SU-DHL-6 (cell line): Measurements from ENCODE around the gene ARHGAP35.

ENCODE experiments used
- EZH2phosphoT487 ChIP-seq: fragments of 200-600 bp; sonication (generic), shearing (Covaris generic); conservative IDR thresholded peaks from 2 replicates; pipeline ENCODE4 v1.6.1; 2018; ENCODE audit warnings: mild to moderate bottlenecking, antibody characterized with exemption, low read length, moderate library complexity, mixed read lengths
- TF ChIP-seq, protein P1 (sequence below): fragments of 200-600 bp; sonication (generic); IDR thresholded peaks from one replicate; pipeline ENCODE4 v1.5.1; 2017; ENCODE audit warnings: antibody characterized with exemption, mild to moderate bottlenecking, low read length, moderate library complexity; ENCODE audit not compliant: insufficient read depth, poor library complexity, severe bottlenecking

DNA sequence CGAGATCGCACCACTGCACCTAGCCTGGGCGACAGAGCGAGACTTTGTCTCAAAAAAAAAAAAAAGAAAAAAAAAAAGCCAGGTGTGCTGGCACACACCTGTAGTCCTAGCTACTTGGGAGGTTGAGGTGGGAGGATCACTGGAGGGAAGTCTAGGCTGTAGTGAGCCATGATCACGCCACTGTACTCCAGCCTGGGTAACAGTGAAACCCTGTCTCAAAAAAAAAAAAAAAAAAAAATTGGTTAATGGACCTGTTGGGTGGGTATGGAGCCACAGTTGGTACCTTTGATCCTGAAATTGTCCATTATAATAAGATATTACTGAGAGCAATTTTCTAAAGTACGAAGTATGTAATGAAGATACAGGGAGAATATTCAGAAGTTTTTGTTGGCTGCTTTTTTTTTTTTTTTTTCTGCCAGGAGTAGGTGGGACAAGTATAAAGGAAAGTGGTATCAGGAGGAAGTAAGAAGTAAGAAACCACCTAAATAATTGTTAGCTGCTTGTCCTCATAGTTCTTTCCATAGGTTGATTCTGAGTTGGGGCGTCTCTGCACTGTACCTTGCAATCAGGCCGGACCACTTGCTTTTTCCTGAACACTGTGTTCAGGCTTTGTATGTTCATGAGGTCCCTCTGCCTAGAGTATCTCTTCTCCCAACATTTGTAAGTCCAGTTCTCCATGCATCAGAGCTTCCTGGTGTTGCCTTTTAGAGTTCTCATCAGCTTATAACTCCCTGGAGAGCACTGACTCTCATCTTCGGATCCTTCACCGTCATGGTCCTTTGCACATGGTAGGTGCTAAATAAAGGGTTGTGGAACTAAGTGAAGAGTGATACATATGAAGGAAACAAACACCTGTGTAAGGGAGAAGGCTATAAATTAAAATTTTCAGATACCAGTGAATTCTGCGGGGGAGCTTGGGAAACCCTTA, 31.7 kb downstream of the ARHGAP35 start:
- TF ChIP-seq, protein P1, sequence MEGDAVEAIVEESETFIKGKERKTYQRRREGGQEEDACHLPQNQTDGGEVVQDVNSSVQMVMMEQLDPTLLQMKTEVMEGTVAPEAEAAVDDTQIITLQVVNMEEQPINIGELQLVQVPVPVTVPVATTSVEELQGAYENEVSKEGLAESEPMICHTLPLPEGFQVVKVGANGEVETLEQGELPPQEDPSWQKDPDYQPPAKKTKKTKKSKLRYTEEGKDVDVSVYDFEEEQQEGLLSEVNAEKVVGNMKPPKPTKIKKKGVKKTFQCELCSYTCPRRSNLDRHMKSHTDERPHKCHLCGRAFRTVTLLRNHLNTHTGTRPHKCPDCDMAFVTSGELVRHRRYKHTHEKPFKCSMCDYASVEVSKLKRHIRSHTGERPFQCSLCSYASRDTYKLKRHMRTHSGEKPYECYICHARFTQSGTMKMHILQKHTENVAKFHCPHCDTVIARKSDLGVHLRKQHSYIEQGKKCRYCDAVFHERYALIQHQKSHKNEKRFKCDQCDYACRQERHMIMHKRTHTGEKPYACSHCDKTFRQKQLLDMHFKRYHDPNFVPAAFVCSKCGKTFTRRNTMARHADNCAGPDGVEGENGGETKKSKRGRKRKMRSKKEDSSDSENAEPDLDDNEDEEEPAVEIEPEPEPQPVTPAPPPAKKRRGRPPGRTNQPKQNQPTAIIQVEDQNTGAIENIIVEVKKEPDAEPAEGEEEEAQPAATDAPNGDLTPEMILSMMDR = no peak
- TF ChIP-seq EZH2phosphoT487 = no peak
